Esophagus squamous epithelium (tissue), 4 donors: ENCODE data around the gene NR6A1.

Source experiments
- POLR2A ChIP-seq, 4 donors: fragments of 450-650 bp; IDR thresholded peaks; one replicate each; pipeline ENCODE4 v1.6.1; 2017; ENCODE audit warnings: antibody characterized with exemption in 4 of 4, mild to moderate bottlenecking in 4 of 4, moderate library complexity in 3 of 4
- TF ChIP-seq, protein P1 (sequence below), 6 experiments: fragments of 450-650 bp in 4 of 6; fragments of 200-600 bp in 2 of 6; sonication (generic) in 2 of 6; IDR thresholded peaks; one replicate each; pipeline ENCODE4 v1.5.1; 2016 to 2019; ENCODE audit warnings: antibody characterized with exemption in 6 of 6, mild to moderate bottlenecking in 4 of 6, moderate library complexity in 4 of 6

DNA sequence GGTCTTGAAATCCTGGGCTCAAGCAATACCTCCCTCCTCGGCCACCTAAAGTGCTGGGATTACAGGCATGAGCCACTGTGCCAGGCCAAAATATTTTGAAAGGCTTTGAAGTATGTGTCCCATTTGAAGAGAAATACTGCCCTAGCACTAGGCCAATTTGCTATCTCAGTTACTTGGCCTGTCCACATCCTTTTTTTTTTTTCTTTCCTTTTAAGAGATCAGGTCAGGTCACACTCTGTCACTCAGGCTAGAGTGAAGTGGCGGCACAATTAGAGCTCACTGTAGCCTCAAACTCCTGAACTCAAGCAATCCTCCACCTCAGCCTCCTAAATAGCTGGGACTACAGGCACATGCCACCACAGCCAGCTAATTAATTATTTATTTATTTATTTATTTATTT lies 84.2 kb downstream of the NR6A1 start:
- TF ChIP-seq POLR2A (IDR thresholded peaks at IDR 0.05), result no peak
- TF ChIP-seq, protein P1, sequence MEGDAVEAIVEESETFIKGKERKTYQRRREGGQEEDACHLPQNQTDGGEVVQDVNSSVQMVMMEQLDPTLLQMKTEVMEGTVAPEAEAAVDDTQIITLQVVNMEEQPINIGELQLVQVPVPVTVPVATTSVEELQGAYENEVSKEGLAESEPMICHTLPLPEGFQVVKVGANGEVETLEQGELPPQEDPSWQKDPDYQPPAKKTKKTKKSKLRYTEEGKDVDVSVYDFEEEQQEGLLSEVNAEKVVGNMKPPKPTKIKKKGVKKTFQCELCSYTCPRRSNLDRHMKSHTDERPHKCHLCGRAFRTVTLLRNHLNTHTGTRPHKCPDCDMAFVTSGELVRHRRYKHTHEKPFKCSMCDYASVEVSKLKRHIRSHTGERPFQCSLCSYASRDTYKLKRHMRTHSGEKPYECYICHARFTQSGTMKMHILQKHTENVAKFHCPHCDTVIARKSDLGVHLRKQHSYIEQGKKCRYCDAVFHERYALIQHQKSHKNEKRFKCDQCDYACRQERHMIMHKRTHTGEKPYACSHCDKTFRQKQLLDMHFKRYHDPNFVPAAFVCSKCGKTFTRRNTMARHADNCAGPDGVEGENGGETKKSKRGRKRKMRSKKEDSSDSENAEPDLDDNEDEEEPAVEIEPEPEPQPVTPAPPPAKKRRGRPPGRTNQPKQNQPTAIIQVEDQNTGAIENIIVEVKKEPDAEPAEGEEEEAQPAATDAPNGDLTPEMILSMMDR (IDR thresholded peaks at IDR 0.05), result no peak
